ENCODE measurements around the gene FKBP8.
"Not testable (repeated sequence)": the region's sequence is repeated elsewhere in the genome, so short reads cannot be mapped to it uniquely, and the experiment has no call there.

The FKBP8 gene

DNA sequence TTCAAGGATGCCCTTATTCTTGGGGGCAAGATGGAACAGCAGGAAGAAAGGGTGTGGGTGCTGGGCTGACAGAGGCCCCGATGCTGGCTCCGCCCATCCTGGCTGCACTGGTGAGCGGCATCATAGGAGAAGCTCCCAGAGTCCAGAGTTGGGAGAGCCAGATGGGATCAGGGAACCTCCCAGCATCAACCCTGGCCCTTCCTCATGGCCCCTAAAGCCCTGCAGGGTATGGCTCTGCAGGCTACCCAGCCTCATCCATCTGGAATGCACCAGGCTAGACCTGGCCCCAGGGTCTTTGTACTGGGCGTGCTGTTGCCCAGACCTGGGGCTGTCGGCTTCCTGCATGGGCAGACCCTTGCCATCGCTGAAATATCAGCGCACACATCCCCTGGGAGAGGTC is 13.6 kb downstream of the FKBP8 start:
- Histone ChIP-seq H3K4ac (ENCODE audit: low read length) (no peak overlapping the region), H3K79me1 (ENCODE audit: low read depth, low read length) (no peaks in the 10 kb centered on the region), H2BK5ac (ENCODE audit: low read length) (no peak overlapping the region), H2AK5ac (ENCODE audit: low read depth, low read length) (no peak overlapping the region), H3K23ac (ENCODE audit: low read depth, low read length, poor library complexity) (peak overlapping the region; percentile 17), H3K9ac (ENCODE audit: low read depth, low read length, poor library complexity) (peak overlapping the region; percentile 67), H2BK12ac (ENCODE audit: low read length) (no peak overlapping the region), H3K9me3 (replicated peaks in 1 of 2; ENCODE audit: control insufficient read depth in 2 of 2, insufficient read depth in 1 of 2, low read depth in 1 of 2, low read length in 2 of 2) (no peaks in the 10 kb centered on the region), H2BK120ac (ENCODE audit: low read depth, low read length) (no peak overlapping the region), H3K18ac (ENCODE audit: low read length) (no peak overlapping the region), H3K14ac (ENCODE audit: low read length) (no peak overlapping the region), H2AFZ (ENCODE audit: low read length) (no peak overlapping the region), H4K8ac (ENCODE audit: low read depth, low read length) (no peak overlapping the region), H2BK15ac (ENCODE audit: low read length) (no peak overlapping the region), H3K27me3 (ENCODE audit: control insufficient read depth in 3 of 3, insufficient read depth in 3 of 3, low read depth in 1 of 3, low read length in 3 of 3) (no peaks in the 10 kb centered on the region), H3K27ac (replicated peaks; ENCODE audit: low read length) (no peak overlapping the region), H3K36me3 (replicated peaks in 1 of 2; ENCODE audit: control insufficient read depth in 2 of 2, insufficient read depth in 2 of 2, low read length in 2 of 2) (peaks cover 23% of the 10 kb centered on the region in 2 donors), H3K4me2 (ENCODE audit: insufficient read depth, low read length, poor library complexity, severe bottlenecking) (no peak overlapping the region), H4K91ac (ENCODE audit: low read depth, low read length, poor library complexity) (no peak overlapping the region), H3K4me3 (ENCODE audit: low read length in 2 of 2) (peak overlapping the region in 1 of 2 donors; percentile 37), H3K4me1 (ENCODE audit: control insufficient read depth in 2 of 2, insufficient read depth in 1 of 2, low read depth in 1 of 2, low read length in 2 of 2) (no peaks in the 10 kb centered on the region)
- WGBS, 2 donors (ENCODE audit: extremely low coverage in 2 of 2, insufficient read length in 2 of 2, insufficient replicate concordance in 1 of 2) = no CpG with 5 or more reads among the region's 7 CpGs
- DNase-seq (ENCODE audit: low spot score) = no peak

DNA sequence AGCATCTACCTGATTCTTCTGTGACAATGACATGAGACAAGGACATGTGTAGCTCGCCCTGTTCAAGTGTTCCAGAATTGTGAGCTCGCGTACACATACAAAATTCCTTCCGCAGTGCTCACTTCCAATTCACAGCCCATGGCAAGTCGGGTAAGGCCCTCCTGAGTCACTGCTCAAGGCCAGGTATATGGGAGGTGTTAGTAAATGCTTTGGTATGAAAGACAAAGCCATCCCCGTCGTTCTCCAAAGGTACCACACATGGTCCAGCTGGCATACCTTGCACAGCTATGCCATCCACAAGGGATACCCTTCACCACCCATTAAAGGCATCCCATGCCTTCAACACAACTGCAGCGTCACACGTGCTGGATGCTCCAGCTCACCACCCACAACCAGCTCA is 17.1 kb downstream of the FKBP8 start:
- Histone ChIP-seq H3K27ac (replicated peaks; ENCODE audit: low read length) (no peak overlapping the region), H2BK120ac (ENCODE audit: low read depth, low read length) (no peak overlapping the region), H4K8ac (ENCODE audit: low read depth, low read length) (no peak overlapping the region), H3K27me3 (ENCODE audit: control insufficient read depth in 3 of 3, insufficient read depth in 3 of 3, low read depth in 1 of 3, low read length in 3 of 3) (no peaks in the 10 kb centered on the region), H3K4me3 (ENCODE audit: low read length in 2 of 2) (peak overlapping the region in 1 of 2 donors; percentile 22), H3K18ac (ENCODE audit: low read length) (no peak overlapping the region), H3K23ac (ENCODE audit: low read depth, low read length, poor library complexity) (no peak overlapping the region), H3K9ac (ENCODE audit: low read depth, low read length, poor library complexity) (no peak overlapping the region), H2AFZ (ENCODE audit: low read length) (no peak overlapping the region), H3K4me1 (ENCODE audit: control insufficient read depth in 2 of 2, insufficient read depth in 1 of 2, low read depth in 1 of 2, low read length in 2 of 2) (no peaks in the 10 kb centered on the region), H4K91ac (ENCODE audit: low read depth, low read length, poor library complexity) (no peak overlapping the region), H3K9me3 (replicated peaks in 1 of 2; ENCODE audit: control insufficient read depth in 2 of 2, insufficient read depth in 1 of 2, low read depth in 1 of 2, low read length in 2 of 2) (no peaks in the 10 kb centered on the region), H3K4ac (ENCODE audit: low read length) (no peak overlapping the region), H2BK15ac (ENCODE audit: low read length) (no peak overlapping the region), H2BK12ac (ENCODE audit: low read length) (no peak overlapping the region), H3K36me3 (replicated peaks in 1 of 2; ENCODE audit: control insufficient read depth in 2 of 2, insufficient read depth in 2 of 2, low read length in 2 of 2) (peaks cover 2 to 6% of the 10 kb centered on the region in 2 donors), H3K79me1 (ENCODE audit: low read depth, low read length) (peaks cover 2% of the 10 kb centered on the region), H3K14ac (ENCODE audit: low read length) (no peak overlapping the region), H2BK5ac (ENCODE audit: low read length) (no peak overlapping the region), H3K4me2 (ENCODE audit: insufficient read depth, low read length, poor library complexity, severe bottlenecking) (no peak overlapping the region), H2AK5ac (ENCODE audit: low read depth, low read length) (no peak overlapping the region)
- no peak for DNase-seq (ENCODE audit: low spot score)
- no CpG with 5 or more reads among the region's 9 CpGs for WGBS, 2 donors (ENCODE audit: extremely low coverage in 2 of 2, insufficient read length in 2 of 2, insufficient replicate concordance in 1 of 2)

DNA sequence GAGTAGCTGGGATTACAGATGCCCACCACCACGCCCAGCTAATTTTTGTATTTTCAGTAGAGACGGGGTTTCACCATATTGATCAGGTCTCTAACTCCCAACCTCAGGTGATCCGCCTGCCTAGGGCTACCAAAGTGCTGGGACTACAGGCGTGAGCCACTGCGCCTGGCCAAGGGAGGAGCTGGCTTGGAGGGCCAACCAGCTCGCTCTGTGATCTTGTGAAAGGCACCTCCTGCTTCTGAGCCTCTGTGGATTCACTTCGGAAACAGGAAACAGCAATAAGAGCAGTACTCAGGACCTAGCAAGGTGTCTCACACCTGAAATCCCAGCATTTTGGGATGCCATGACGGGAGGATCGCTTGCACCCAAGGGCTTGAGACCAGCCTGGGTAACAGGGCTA is 19.5 kb downstream of the FKBP8 start:
- no CpG with 5 or more reads among the region's 9 CpGs for WGBS, 2 donors (ENCODE audit: extremely low coverage in 2 of 2, insufficient read length in 2 of 2, insufficient replicate concordance in 1 of 2)
- no peak overlapping the region for H3K4ac ChIP-seq (ENCODE audit: low read length)
- H3K9ac ChIP-seq (ENCODE audit: low read depth, low read length, poor library complexity) = peak overlapping the region; percentile 9
- H2BK120ac ChIP-seq (ENCODE audit: low read depth, low read length) = no peak overlapping the region
- no peaks in the 10 kb centered on the region for H3K27me3 ChIP-seq (ENCODE audit: control insufficient read depth in 3 of 3, insufficient read depth in 3 of 3, low read depth in 1 of 3, low read length in 3 of 3)
- H4K91ac ChIP-seq (ENCODE audit: low read depth, low read length, poor library complexity) = no peak overlapping the region
- no peak overlapping the region for H3K4me3 ChIP-seq (ENCODE audit: low read length in 2 of 2)
- peaks cover 6 to 7% of the 10 kb centered on the region in 2 donors for H3K4me1 ChIP-seq (ENCODE audit: control insufficient read depth in 2 of 2, insufficient read depth in 1 of 2, low read depth in 1 of 2, low read length in 2 of 2)
- no peak overlapping the region for H4K8ac ChIP-seq (ENCODE audit: low read depth, low read length)
- peaks cover 0 to 1% of the 10 kb centered on the region in 2 donors for H3K36me3 ChIP-seq (replicated peaks in 1 of 2; ENCODE audit: control insufficient read depth in 2 of 2, insufficient read depth in 2 of 2, low read length in 2 of 2)
- DNase-seq (ENCODE audit: low spot score) = no peak
- no peak overlapping the region for H3K18ac ChIP-seq (ENCODE audit: low read length)
- H3K4me2 ChIP-seq (ENCODE audit: insufficient read depth, low read length, poor library complexity, severe bottlenecking) = no peak overlapping the region
- no peak overlapping the region for H3K27ac ChIP-seq (replicated peaks; ENCODE audit: low read length)
- peaks cover 6% of the 10 kb centered on the region for H3K79me1 ChIP-seq (ENCODE audit: low read depth, low read length)
- no peak overlapping the region for H2BK15ac ChIP-seq (ENCODE audit: low read length)
- no peak overlapping the region for H2BK5ac ChIP-seq (ENCODE audit: low read length)
- no peak overlapping the region for H2AFZ ChIP-seq (ENCODE audit: low read length)
- no peak overlapping the region for H3K14ac ChIP-seq (ENCODE audit: low read length)
- H2AK5ac ChIP-seq (ENCODE audit: low read depth, low read length) = no peak overlapping the region
- no peak overlapping the region for H3K23ac ChIP-seq (ENCODE audit: low read depth, low read length, poor library complexity)
- no peak overlapping the region for H2BK12ac ChIP-seq (ENCODE audit: low read length)
- no peaks in the 10 kb centered on the region for H3K9me3 ChIP-seq (replicated peaks in 1 of 2; ENCODE audit: control insufficient read depth in 2 of 2, insufficient read depth in 1 of 2, low read depth in 1 of 2, low read length in 2 of 2)

DNA sequence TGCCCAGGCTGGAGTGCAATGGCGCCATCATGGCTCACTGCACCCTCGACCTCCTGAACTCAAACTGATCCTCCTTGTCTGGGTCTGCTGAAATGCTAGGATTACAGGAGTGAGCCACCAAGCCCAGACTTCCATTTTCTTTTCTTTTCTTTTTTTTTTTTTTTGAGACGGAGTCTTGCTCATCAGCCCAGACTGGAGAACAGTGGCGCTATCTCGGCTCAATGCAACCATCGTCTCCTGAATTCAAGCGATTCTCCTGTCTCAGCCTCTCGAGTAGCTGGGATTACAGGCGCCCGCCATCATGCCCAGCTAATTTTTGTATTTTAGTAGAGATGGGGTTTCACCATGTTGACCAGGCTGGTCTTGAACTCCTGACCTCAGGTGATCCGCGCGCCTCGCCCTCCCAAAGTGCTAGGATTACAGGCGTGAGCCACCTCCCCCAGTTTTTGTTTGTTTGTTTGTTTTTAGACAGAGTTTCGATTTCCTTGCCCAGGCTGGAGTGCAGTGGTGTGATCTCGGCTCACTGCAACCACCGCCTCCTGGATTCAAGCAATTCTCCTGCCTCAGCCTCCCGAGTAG is 20.4 kb downstream of the FKBP8 start:
- not testable (repeated sequence) for H3K4ac ChIP-seq (ENCODE audit: low read length); H4K8ac ChIP-seq (ENCODE audit: low read depth, low read length); H3K14ac ChIP-seq (ENCODE audit: low read length); H3K4me1 ChIP-seq (ENCODE audit: control insufficient read depth in 2 of 2, insufficient read depth in 1 of 2, low read depth in 1 of 2, low read length in 2 of 2); H2BK120ac ChIP-seq (ENCODE audit: low read depth, low read length); DNase-seq (ENCODE audit: low spot score); H3K79me1 ChIP-seq (ENCODE audit: low read depth, low read length); H3K4me2 ChIP-seq (ENCODE audit: insufficient read depth, low read length, poor library complexity, severe bottlenecking); H3K36me3 ChIP-seq (replicated peaks in 1 of 2; ENCODE audit: control insufficient read depth in 2 of 2, insufficient read depth in 2 of 2, low read length in 2 of 2); H3K27me3 ChIP-seq (ENCODE audit: control insufficient read depth in 3 of 3, insufficient read depth in 3 of 3, low read depth in 1 of 3, low read length in 3 of 3); H2BK12ac ChIP-seq (ENCODE audit: low read length); H3K27ac ChIP-seq (replicated peaks; ENCODE audit: low read length); H4K91ac ChIP-seq (ENCODE audit: low read depth, low read length, poor library complexity); H2BK5ac ChIP-seq (ENCODE audit: low read length); H3K9me3 ChIP-seq (replicated peaks in 1 of 2; ENCODE audit: control insufficient read depth in 2 of 2, insufficient read depth in 1 of 2, low read depth in 1 of 2, low read length in 2 of 2); H3K23ac ChIP-seq (ENCODE audit: low read depth, low read length, poor library complexity); H2BK15ac ChIP-seq (ENCODE audit: low read length); H2AK5ac ChIP-seq (ENCODE audit: low read depth, low read length); H3K9ac ChIP-seq (ENCODE audit: low read depth, low read length, poor library complexity)
- peak overlapping the region; percentile 69 for H2AFZ ChIP-seq (ENCODE audit: low read length)
- peak overlapping the region; percentile 65 for H3K18ac ChIP-seq (ENCODE audit: low read length)
- H3K4me3 ChIP-seq (ENCODE audit: low read length in 2 of 2) = peak overlapping the region in 1 of 2 donors; percentile 26
- no CpG with 5 or more reads among the region's 19 CpGs for WGBS, 2 donors (ENCODE audit: extremely low coverage in 2 of 2, insufficient read length in 2 of 2, insufficient replicate concordance in 1 of 2)
